Ovary (tissue), 9 donors: ENCODE measurements around the gene KAT6B. TPM values are rescaled to one million over a fixed set of nuclear protein-coding genes. Genes with fewer than 3 reads are reported as not detected.

ENCODE experiments used
- DNase-seq, 5 donors: peaks; one replicate each; pipeline ENCODE4 v3.0.0-alpha.2; 2019 to 2020
- H3K27ac ChIP-seq, 2 donors: fragments of 200-600 bp; one replicate each; pipeline versions ENCODE4 v1.5.1 to v1.8.0; 2019 to 2022
- H3K27me3 ChIP-seq: fragments of 200-600 bp; one replicate; pipeline ENCODE4 v1.8.0; 2022
- H3K36me3 ChIP-seq: fragments of 200-600 bp; sonication (generic); one replicate; pipeline ENCODE4 v1.5.1; 2019
- H3K4me1 ChIP-seq: one replicate; pipeline ENCODE4 v1.8.1; 2013; ENCODE audit warnings: mild to moderate bottlenecking, moderate library complexity; ENCODE audit not compliant: insufficient read depth
- H3K4me3 ChIP-seq: fragments of 200-600 bp; sonication (generic); one replicate; pipeline ENCODE4 v1.5.1; 2017
- H3K9me3 ChIP-seq, 2 donors: fragments of 200-600 bp in 1 of 2; sonication (generic) in 1 of 2; one replicate each; pipeline versions ENCODE4 v1.5.1 to v1.8.1; 2013 to 2019; ENCODE audit warnings: mild to moderate bottlenecking in 1 of 2, moderate library complexity in 1 of 2
- EP300 ChIP-seq: sonication (generic); formaldehyde crosslinking; IDR thresholded peaks from one replicate; pipeline ENCODE4 v1.6.1; 2017; ENCODE audit warnings: antibody characterized with exemption
- POLR2A ChIP-seq: fragments of 450-650 bp; IDR thresholded peaks from one replicate; pipeline ENCODE4 v1.6.1; 2017; ENCODE audit warnings: antibody characterized with exemption, mild to moderate bottlenecking, moderate library complexity
- WGBS, 3 donors: extraction: QIAGEN DNeasy Blood & Tissue Kit in 1 of 3; methylation state at CpG; one replicate each; pipeline versions ENCODE4 v1.1.5 to v1.1.7; 2013 to 2017; 5-methylcytosine and 5-hydroxymethylcytosine counted together
- intact Hi-C, 4 donors: fragments of 100-400 bp; cut with DNase I; formaldehyde crosslinking; loops; one replicate each; pipeline versions ENCODE4 v1.11.0 to v1.15.1; 2022 to 2023
- polyA plus RNA-seq, 2 donors: library from polyadenylated mRNA; stranded (reverse); fragments of 200-250 nt in 1 of 2; fragments of 350-450 nt in 1 of 2; fragmentation: Illumina TruSeq in 1 of 2; extraction: RNeasy Lipid Tissue Mini Kit (QIAGEN cat#74804) in 1 of 2; gene quantifications; one replicate each; pipeline ENCODE4 v1.2.3, GENCODE V29; 2013 to 2014
- total RNA-seq, 7 donors: library from RNA; depleted of rRNA in 2 of 7; stranded (reverse); fragments of >200 nt in 2 of 7; fragmentation: NEBNext Ultra II Directional in 3 of 7; extraction: Animal tissue kit (Norgen Biotek cat#: 25700) in 3 of 7; gene quantifications; one replicate each; pipeline versions ENCODE4 v1.1.0 to v1.2.4, GENCODE V29; 2016 to 2023
- TF ChIP-seq, protein P1 (sequence below), 3 donors: fragments of 450-650 bp in 2 of 3; fragments of 200-600 bp in 1 of 3; IDR thresholded peaks; one replicate each; pipeline versions ENCODE4 v1.5.1 to v1.8.0; 2016 to 2022; ENCODE audit warnings: antibody characterized with exemption in 3 of 3, mild to moderate bottlenecking in 1 of 3
- donor health status: DM: no; HTN: no; CAD: no; lungs with moderate emphysema.
- donor health status: DM: no; HTN: no; CAD: no.
- donor health status: Bipolar disorder and iron deficiency.
- donor health status: DM: yes; HTN: yes; CAD: no.
- donor health status: DM: no; HTN: no; CAD: no.
- donor health status: DM: yes; HTN: yes; CAD: no.

The KAT6B gene
- total and polyA plus RNA-seq, 9 donors, result 14.9 to 61.6 (median 49.2) TPM

DNA sequence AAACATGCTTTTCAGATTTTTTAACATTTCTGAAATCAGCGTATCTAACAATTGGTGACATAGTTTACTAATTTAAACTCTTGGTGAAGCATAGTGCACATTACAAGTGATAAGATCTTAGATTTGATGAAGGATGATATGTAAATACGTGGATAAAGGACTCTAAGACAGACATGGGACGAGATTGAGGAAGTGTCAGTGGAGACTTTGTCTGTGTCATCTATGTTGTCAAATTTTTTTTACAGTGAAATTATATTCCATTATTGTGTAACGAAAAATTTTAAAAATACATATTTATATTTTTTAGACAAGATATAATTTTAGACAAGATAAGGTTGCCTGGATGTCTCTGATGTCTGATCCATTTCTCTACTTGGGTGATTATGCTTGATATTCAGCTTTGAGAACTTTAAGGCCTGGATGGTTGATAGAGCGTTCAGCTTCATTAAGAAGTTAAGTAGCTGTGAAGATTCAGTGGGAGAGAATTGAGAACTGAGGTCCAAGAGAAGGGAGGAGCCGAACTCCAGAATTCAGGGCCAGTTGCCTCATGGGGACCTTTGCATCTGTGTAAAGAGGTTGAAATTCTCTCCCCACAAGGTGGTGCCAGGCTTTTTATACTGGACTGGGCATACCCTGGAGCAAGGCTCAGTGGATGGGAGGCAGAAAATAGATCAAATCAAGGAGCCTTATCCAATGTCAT is 62.7 kb downstream of the KAT6B start:
- Histone ChIP-seq H3K27me3 (no peaks in the 10 kb centered on the region), H3K9me3 (no peaks in the 10 kb centered on the region), H3K27ac (no peak overlapping the region), H3K4me3 (no peak overlapping the region), H3K36me3 (no peaks in the 10 kb centered on the region), H3K4me1 (peaks cover 14% of the 10 kb centered on the region)
- no peak for DNase-seq
- intact Hi-C loops, result no loop called here
- 91 to 92% (median 92%) methylated on average over 6 of the region's 6 CpGs for WGBS, 3 donors
- TF ChIP-seq, protein P1, sequence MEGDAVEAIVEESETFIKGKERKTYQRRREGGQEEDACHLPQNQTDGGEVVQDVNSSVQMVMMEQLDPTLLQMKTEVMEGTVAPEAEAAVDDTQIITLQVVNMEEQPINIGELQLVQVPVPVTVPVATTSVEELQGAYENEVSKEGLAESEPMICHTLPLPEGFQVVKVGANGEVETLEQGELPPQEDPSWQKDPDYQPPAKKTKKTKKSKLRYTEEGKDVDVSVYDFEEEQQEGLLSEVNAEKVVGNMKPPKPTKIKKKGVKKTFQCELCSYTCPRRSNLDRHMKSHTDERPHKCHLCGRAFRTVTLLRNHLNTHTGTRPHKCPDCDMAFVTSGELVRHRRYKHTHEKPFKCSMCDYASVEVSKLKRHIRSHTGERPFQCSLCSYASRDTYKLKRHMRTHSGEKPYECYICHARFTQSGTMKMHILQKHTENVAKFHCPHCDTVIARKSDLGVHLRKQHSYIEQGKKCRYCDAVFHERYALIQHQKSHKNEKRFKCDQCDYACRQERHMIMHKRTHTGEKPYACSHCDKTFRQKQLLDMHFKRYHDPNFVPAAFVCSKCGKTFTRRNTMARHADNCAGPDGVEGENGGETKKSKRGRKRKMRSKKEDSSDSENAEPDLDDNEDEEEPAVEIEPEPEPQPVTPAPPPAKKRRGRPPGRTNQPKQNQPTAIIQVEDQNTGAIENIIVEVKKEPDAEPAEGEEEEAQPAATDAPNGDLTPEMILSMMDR (IDR thresholded peaks at IDR 0.05), result no peak
- TF ChIP-seq POLR2A (no peak), EP300 (no peak)

GRCh38 chr10:74889662-74889998 is 63.2 kb downstream of the KAT6B start:
- peak overlapping the region in 1 of 2 donors; percentile 19 for H3K27ac ChIP-seq
- no peak overlapping the region for H3K4me3 ChIP-seq
- H3K9me3 ChIP-seq, result no peaks in the 10 kb centered on the region
- intact Hi-C loops, result no loop called here
- peaks cover 14% of the 10 kb centered on the region for H3K4me1 ChIP-seq
- DNase-seq, result no peak
- H3K27me3 ChIP-seq, result no peaks in the 10 kb centered on the region
- no peaks in the 10 kb centered on the region for H3K36me3 ChIP-seq
- TF ChIP-seq, protein P1 (IDR thresholded peaks at IDR 0.05), result no peak
- TF ChIP-seq EP300 (no peak), POLR2A (no peak)

DNA sequence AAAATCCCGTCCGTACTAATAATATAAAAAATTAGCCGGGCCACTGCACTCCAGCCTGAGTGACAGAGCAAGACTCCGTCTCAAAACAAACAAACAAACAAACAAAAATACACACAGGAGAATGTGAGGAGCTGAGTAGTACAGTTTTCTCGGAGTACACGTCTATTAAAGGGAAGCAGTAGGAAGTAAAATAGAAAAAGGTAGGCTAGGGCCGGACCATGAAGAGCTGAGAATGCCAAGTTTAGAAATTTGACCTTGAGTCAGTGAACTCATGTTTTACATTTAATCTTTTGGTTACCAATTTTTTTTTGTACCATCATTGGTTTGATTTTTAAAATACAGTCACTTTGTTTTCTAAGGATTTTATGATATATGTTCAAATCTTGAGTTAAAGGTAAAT is 64.1 kb downstream of the KAT6B start:
- no peak for DNase-seq
- H3K4me3 ChIP-seq, result no peak overlapping the region
- no peaks in the 10 kb centered on the region for H3K9me3 ChIP-seq
- intact Hi-C loops, result no loop called here
- no peaks in the 10 kb centered on the region for H3K27me3 ChIP-seq
- 42 to 64% (median 45%) methylated on average over 7 of the region's 7 CpGs for WGBS, 3 donors
- TF ChIP-seq, protein P1 (IDR thresholded peaks at IDR 0.05), result no peak
- TF ChIP-seq POLR2A (no peak), EP300 (no peak)
- peak overlapping the region in 1 of 2 donors; percentile 26 for H3K27ac ChIP-seq
- no peaks in the 10 kb centered on the region for H3K36me3 ChIP-seq
- H3K4me1 ChIP-seq, result peaks cover 15% of the 10 kb centered on the region

GRCh38 chr10:74891053-74891452 is 64.7 kb downstream of the KAT6B start:
- no peak overlapping the region for H3K4me3 ChIP-seq
- intact Hi-C loops, result no loop called here
- H3K4me1 ChIP-seq, result peaks cover 17% of the 10 kb centered on the region
- no peaks in the 10 kb centered on the region for H3K27me3 ChIP-seq
- no peaks in the 10 kb centered on the region for H3K9me3 ChIP-seq
- peak in 1 of 5 donors; percentile 31 for DNase-seq
- H3K36me3 ChIP-seq, result no peaks in the 10 kb centered on the region
- WGBS, 3 donors, result 2 to 21% (median 11%) methylated on average over 2 of the region's 2 CpGs
- TF ChIP-seq POLR2A, result no peak
- TF ChIP-seq, protein P1 (IDR thresholded peaks at IDR 0.05), result no peak
- no peak for TF ChIP-seq EP300
- H3K27ac ChIP-seq, result peak overlapping the region in 1 of 2 donors; percentile 26
